HPDE6-E6E7 (cell line): ENCODE results near the gene ATP12A.
"Not testable (repeated sequence)": the region's sequence is repeated elsewhere in the genome, so short reads cannot be mapped to it uniquely, and the experiment has no call there.

ENCODE experiments used
- DNase-seq: peaks from one replicate; pipeline ENCODE4 v3.0.0; 2011; ENCODE audit warnings: missing footprints; ENCODE audit errors: extremely low spot score

ATP12A gene

GRCh38 chr13:24730873-24731567 lies 50.8 kb downstream of the ATP12A start:
- DNase-seq, result not testable (repeated sequence)

GRCh38 chr13:24734950-24735349 lies 54.7 kb downstream of the ATP12A start:
- DNase-seq, result no peak

GRCh38 chr13:24737042-24737441 lies 56.8 kb downstream of the ATP12A start:
- no peak for DNase-seq

GRCh38 chr13:24738366-24738847 lies 58.2 kb downstream of the ATP12A start:
- DNase-seq, result no peak

GRCh38 chr13:24740014-24740890 lies 60.0 kb downstream of the ATP12A start:
- no peak for DNase-seq

- DNase-seq, result no peak
Observed at GRCh38 chr13:24741016-24741662, 60.9 kb downstream of the ATP12A start.

GRCh38 chr13:24741791-24742190 lies 61.6 kb downstream of the ATP12A start:
- no peak for DNase-seq

GRCh38 chr13:24742294-24742693 lies 62.1 kb downstream of the ATP12A start:
- DNase-seq, result no peak

- DNase-seq, result no peak
Observed at GRCh38 chr13:24742977-24743376, 62.8 kb downstream of the ATP12A start.

GRCh38 chr13:24744247-24744646 lies 64.0 kb downstream of the ATP12A start:
- DNase-seq, result no peak

GRCh38 chr13:24745516-24745860 lies 65.3 kb downstream of the ATP12A start:
- DNase-seq, result no peak

GRCh38 chr13:24745861-24746617 lies 65.8 kb downstream of the ATP12A start:
- no peak for DNase-seq

- no peak for DNase-seq
Observed at GRCh38 chr13:24746618-24747247, 66.5 kb downstream of the ATP12A start.

GRCh38 chr13:24747248-24748060 lies 67.2 kb downstream of the ATP12A start:
- no peak for DNase-seq

- DNase-seq, result no peak
Observed at GRCh38 chr13:24748061-24748400, 67.8 kb downstream of the ATP12A start.

- no peak for DNase-seq
Observed at GRCh38 chr13:24759197-24759596, 79.0 kb downstream of the ATP12A start.
